PC-3 (cell line): ENCODE measurements around the gene FOXRED2.

Source experiments
- EZH2 ChIP-seq: fragments of 300-600 bp; sonication (generic); IDR thresholded peaks from one replicate; pipeline ENCODE4 v1.6.1; 2017; ENCODE audit warnings: antibody characterized with exemption, mild to moderate bottlenecking, low read length; ENCODE audit not compliant: unreplicated experiment
- EZH2phosphoT487 ChIP-seq: fragments of 300-600 bp; sonication (generic); IDR thresholded peaks from 2 replicates; pipeline ENCODE4 v1.6.1; 2018; ENCODE audit warnings: mild to moderate bottlenecking, antibody characterized with exemption, low read length, borderline replicate concordance
- TF ChIP-seq, protein P1 (sequence below): fragments of 300-600 bp; sonication (generic); conservative IDR thresholded peaks from 2 replicates; pipeline ENCODE4 v1.5.1; 2017; ENCODE audit warnings: antibody characterized with exemption, low read depth, mild to moderate bottlenecking, low read length

DNA sequence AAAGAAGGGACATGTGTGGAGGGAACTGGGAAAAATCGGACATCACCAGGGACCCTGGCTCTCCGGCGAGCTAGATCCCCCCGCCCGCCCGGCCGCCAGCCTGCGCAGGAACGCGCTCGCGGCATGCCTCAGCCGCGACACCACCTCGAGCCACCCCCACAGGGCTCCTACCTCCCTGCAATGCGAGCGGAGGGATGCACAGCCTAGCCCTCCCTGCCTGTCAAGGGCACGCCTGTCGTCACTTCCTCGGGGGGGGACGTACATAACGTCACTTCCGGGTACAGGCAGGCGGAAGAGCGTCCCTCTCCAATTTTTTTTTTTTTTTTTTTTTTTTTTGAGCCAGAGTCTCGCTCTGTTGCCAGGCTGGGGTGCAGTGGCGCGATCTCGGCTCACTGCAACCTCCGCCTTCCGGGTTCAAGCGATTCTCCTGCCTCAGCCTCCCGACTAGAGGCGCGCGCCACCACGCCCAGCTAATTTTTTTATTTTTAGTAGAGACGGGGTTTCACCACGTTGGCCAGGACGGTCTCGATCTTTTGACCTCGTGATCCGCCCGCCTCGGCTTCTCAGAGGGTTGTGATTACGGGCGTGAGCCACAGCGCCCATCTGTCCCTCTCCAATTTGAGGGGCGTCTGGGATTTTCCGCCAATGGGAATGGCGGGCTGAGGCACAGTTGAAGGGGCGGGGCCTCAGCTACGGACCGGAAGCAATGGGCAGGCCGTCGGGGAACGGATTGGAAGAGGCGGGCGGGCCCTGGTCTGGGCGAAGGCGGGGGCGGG, 25.3 kb downstream of the FOXRED2 start, which contains the start of gene TXN2:
- TF ChIP-seq EZH2 (no peak), EZH2phosphoT487 (no peak)
- TF ChIP-seq, protein P1, sequence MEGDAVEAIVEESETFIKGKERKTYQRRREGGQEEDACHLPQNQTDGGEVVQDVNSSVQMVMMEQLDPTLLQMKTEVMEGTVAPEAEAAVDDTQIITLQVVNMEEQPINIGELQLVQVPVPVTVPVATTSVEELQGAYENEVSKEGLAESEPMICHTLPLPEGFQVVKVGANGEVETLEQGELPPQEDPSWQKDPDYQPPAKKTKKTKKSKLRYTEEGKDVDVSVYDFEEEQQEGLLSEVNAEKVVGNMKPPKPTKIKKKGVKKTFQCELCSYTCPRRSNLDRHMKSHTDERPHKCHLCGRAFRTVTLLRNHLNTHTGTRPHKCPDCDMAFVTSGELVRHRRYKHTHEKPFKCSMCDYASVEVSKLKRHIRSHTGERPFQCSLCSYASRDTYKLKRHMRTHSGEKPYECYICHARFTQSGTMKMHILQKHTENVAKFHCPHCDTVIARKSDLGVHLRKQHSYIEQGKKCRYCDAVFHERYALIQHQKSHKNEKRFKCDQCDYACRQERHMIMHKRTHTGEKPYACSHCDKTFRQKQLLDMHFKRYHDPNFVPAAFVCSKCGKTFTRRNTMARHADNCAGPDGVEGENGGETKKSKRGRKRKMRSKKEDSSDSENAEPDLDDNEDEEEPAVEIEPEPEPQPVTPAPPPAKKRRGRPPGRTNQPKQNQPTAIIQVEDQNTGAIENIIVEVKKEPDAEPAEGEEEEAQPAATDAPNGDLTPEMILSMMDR: no peak
